Cortex of kidney (tissue), 1 donor: ENCODE measurements around the gene TENM4.

Experiments
- DNase-seq: peaks from one replicate; lab custom pipeline; 2025; lab: John Stamatoyannopoulos, UW

The TENM4 gene

DNA sequence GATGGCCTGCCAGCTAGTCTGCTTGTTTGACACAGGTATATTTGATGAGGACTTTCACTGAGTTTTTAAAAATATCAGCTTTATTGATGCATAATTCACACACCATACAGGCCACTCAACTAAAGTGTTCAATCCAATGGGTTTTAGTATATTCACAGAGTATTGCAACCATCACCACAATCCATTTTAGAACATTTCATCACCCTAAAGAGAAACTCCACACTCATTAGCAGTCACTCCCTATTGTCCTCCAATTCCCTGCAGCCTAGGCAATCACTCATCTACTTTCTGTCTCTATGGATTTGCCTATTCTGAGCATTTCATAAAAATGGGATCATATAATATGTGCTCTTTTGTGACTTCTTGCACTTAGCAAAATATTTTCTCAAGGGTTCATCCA is 468.2 kb downstream of the TENM4 start:
- DNase-seq = no peak

DNA sequence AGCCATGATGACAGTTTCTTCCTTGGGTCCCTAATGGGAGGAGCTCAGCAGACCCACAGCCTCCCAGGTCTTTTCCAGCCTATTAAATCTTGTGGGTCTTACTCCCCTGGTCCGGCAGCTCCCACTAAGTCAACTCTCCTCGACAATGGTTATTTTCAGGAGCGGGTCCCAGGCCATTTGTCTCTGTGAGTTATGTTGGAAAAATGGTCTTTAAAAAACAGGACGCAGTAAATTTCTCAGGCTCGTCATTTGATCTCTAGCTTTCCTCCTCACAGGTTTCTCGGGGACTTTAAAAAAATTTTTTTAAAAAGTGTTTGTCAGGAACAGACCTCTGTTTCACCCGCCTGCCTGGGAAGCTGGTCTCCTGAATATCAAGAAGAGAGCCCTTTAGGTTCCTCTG is 468.7 kb downstream of the TENM4 start:
- no peak for DNase-seq

GRCh38 chr11:78967811-78968210 is 473.0 kb downstream of the TENM4 start:
- no peak for DNase-seq

DNA sequence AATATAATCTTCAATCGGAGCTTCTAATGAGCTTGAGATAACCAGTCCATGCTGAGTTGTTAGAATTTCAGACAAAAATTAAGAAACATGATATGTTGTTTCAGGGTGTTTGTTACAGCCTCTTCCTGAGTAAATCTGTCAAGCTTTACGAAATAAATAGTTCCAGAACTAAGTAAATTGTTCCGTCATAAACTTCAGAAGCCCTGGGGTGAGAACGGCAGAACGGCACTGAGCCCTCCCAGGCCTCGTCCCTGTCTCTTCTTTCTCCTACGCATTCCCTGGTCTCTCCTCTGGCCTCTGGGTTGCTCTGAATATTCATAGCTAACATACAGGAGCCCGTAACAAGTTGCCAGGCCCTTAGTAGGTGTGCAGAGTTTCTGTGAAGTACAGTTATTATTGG is 475.4 kb downstream of the TENM4 start:
- no peak for DNase-seq

- no peak for DNase-seq
Measured at GRCh38 chr11:78961937-78962701, 478.7 kb downstream of the TENM4 start.

GRCh38 chr11:78961247-78961646 is 479.6 kb downstream of the TENM4 start:
- no peak for DNase-seq

GRCh38 chr11:78958444-78958843 is 482.4 kb downstream of the TENM4 start:
- no peak for DNase-seq

DNA sequence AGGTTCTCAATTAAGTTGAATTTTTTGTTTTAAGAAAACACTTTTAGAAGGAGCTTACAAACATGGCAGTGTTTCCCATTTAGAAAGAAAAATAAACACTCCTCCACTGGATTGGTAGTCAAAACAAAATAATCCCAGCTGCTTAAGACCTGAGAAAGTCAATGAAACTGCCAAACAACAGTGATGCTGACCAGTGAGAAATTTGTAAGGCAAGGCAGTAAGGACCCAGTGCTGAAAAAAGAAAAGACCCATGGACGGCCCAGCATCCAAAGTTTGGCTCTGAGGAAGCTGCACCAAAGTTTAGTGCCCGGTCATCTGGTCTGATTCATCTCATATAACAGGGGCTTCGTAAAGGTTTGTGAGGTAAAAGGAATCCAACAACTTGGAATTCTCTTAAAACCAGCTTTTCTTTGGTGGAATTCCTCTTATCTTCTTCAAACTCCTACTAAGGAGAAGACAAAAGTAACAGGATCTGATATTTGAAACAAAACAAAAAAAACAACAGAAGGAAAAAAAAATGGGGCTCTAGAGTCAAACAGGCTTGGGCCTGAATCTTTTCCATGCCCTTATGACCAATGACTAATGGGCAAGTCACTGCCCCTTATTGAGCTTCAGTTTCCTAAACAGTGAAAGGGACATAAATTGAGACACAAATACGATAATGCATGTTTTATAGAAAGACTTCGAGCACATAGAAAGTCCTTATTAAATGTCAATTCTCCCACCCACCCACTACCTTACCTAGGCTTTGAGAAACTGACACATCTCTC is 483.2 kb downstream of the TENM4 start:
- DNase-seq = no peak

- no peak for DNase-seq
Measured at GRCh38 chr11:78954696-78955095, 486.1 kb downstream of the TENM4 start.

DNA sequence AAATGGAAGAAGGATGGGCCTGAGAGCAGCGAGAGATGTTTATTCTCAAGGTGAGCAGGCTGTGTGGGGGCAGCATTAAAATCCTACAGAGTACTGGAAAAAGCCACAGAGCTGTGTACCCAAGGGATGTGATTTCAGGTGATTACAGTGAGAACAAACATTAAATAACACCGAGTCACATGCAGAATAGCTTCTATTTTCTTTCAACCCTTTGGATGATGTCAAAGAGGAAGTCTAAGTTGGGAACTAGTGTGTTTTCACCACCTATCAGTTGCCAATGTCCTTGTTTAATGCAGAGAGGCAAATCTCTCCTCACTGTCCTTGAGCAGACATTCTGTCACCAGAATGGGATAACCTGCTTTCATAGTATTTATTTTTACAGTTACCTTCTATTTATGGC is 486.6 kb downstream of the TENM4 start:
- DNase-seq = no peak

- DNase-seq = no peak
Measured at GRCh38 chr11:78952890-78953289, 487.9 kb downstream of the TENM4 start.

- DNase-seq = no peak
Measured at GRCh38 chr11:78952175-78952574, 488.7 kb downstream of the TENM4 start.

DNA sequence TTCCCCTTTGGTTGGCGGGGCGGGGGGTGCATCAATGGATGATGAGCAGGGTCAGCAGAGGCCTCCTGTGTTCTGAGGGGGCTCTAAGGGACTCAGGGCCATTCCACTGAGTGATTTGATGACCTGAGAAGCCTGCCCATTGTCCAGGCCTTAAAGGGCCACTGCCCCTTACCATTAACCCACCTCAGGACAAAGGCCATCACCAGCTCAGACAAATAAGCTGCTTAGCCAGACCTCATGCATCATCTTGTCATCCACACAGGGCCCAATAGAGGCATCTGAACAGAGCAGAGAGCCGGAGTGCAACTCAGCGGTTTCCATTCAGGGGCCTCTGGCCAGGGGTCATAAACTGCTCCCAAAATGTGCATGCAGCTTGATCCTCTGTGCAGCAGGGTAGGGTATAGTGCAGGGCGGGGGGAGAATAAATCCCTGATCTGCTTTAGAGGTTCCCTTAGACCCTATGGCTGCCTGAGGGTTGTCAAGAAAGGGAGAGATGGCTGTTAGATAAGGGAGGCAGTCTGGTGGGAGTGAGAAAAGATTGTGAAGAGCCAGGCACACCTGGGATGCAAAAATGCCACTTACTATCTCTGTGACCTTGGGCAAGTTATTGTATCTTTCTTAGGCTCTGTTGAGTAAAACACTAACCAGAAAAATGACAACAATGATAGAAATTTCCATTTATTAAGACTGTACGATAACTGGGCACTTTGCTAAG is 490.7 kb downstream of the TENM4 start:
- no peak for DNase-seq

DNA sequence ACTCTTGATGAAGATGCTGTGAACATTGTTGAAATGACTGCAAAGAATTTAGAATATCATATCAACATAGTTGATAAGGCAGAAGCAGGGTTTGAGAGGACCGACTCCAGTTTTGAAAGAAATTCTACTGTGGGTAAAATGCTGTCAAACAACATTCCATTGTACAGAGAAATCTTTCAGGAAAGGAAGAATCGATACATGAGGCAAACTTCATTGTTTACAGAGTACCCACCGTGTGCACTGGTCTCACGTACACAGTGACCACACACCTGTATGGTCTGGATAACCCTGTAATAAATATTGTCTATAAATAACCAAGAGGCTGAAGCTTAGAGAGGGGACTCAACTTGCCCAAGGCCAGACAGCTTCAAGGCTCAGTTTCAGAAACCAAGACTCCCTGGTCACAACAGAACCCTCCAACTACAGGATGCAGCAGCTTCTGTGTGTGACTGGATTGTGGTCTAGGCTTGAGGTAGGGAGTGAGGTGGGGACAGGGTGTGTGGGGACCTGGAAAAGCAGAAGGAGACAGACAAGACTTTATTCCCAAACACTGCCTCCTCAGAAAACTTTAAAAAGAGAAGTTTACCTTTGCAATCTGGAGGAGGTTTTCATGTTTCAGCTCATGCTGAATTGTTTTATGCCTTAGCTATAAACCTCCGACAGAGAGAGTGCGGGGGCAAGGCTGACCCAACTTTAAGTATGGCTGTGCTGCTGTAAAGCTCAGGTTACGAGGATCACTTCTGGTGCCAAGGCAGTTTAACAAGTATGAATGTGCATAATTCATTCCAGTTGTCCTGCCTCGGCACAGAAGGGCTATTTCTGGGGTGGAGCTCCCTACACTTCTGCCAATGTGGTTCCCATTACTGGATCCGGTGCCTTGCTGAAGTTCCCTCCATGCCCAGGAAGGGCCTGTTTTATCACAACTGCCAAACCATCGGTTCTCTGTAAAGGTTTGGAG is 493.6 kb downstream of the TENM4 start:
- DNase-seq = no peak

DNA sequence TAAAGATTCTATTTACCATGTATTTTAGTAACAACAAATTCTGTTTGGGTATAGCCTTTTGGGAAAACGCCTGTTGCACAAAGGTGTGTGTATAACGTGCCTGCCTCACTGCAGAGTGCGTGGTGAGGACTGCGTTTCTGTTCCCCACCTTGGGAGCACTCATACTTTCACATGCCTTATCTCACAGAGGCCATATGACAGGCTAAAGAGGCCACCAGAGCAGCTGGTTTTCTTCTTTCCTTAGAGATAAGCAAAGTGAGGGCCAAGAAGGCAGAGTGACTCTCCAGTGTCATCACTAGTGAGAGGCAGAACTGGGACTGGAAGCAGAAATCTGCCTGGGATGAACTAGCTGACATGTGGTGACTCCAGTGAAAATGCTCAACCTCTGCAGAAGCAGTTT is 497.0 kb downstream of the TENM4 start:
- DNase-seq = no peak

GRCh38 chr11:78943154-78943553 is 497.7 kb downstream of the TENM4 start:
- DNase-seq = no peak

- DNase-seq = no peak
Measured at GRCh38 chr11:78941226-78941851, 499.5 kb downstream of the TENM4 start.

DNA sequence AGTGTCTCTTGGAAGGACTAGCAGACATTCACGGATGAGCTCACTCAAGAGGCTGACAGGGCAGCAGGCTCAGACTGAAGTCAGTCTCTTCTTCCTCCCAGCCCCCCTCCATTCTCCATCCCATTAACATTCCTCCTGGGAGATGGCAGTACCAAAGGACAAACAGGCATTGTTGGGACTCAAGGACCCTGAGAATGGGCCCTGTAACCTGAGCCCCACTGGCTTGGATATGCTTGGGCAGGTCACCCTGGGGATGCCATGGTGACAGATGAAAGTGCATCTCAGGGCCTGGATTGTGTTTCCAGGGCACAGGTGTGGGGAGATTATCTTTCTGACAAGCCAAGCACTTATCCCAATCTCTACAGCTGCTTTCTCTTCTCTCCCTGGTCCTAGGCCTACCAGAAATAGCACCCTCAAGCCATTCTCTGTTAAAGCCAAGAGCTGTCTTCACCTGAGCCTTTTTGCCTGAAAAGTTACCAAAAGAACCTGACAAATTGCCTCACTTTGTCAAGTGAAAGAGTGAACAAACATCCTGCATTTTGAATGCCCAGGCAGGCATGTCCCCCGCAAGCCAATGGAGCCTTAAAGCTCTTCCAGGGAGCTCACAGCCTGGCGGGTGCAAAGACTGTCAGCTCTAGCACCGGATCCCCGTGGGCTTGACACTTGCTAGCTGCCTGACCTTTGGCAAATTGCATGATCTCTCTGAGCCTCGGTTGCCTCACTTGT is 500.2 kb downstream of the TENM4 start:
- DNase-seq = no peak

GRCh38 chr11:78938971-78939370 is 501.9 kb downstream of the TENM4 start:
- no peak for DNase-seq

DNA sequence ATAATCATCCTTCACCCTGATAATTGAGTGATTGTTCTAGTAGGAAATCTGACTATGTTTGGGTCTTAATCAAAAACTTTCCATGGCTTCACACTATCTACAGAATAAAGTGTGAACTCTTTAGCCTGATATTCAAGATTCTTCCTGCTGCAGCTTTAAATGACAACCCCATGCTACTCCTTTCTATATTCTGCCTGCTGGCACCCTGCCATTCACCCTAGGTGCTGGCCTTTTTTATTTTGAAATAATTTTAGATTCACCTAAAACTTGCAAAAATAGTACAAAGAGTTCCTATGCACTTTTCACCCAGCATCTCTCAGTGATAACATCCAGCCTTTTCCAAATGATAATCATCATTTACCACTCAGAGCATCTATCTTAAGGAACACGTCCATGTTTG is 502.8 kb downstream of the TENM4 start:
- no peak for DNase-seq
